ENCODE measurements around the gene AP2M1. TPM values are rescaled to one million over a fixed set of nuclear protein-coding genes. Genes with fewer than 3 reads are reported as not detected.

Gene AP2M1
- polyA plus RNA-seq, 2 of the 4 experiments (the other 2 are of a cell fraction) = 274 to 298 TPM

DNA sequence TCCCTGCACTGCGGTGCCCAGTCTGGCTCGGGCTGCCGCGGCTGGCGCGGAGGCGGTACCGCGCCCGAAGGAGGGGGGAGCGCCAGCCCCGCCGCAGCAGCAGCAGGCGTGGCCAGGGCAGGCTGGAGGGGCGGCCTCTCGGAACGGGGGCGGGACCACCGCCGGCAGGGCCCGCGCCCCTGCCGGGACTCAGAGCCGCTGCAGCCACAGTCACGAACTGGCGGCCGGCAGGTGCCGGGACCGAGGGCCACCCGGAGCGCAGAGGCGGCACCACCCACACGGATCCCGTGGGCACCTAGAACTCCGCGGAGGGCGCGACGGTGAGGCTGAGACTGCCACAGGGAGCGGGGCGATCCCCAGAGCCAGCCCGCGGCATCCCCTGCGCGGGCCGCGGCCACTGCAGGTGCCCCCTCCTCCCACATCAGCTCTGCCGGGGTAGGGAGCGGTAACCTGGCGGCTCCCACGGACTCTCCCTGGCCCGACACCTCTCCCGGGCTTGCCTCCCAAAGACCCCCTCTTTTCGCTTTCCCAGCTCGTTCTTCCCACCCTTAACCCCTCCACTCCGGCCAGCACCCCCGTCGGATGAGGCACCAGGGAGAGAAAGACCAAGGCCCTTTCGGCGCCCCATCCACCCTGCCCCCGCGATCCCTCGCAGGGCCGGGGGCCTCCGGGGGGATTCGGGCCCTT, 54.9 kb downstream of the AP2M1 start, which contains the start of gene VWA5B2:
Gene VWA5B2 (plus strand): TSS at position 192 of the 687 bp plus-strand sequence. CDS start 944 bp downstream, outside the sequence.
- POLR2A ChIA-PET = no interaction called here
- Histone ChIP-seq H3K4me1 (peaks cover 6% of the 10 kb centered on the region; the same call in 2 of the 3 replicates), H3K4me3 (peak within 1 kb of the TSS; percentile 59), H3K27ac (peak within 1 kb of the TSS; percentile 46 to 76; a peak in 4 of 6 replicates), H3K9me3 (no peaks in the 10 kb centered on the region), H3K4me2 (peak within 1 kb of the TSS; percentile 96)
- DNase-seq (ENCODE audit: low read depth in 1 of 2, low spot score in 1 of 2) (peak; percentile 57 to 80), FAIRE-seq (no peak), ATAC-seq (peak; percentile 80 to 94)
- TF ChIP-seq, protein P1, sequence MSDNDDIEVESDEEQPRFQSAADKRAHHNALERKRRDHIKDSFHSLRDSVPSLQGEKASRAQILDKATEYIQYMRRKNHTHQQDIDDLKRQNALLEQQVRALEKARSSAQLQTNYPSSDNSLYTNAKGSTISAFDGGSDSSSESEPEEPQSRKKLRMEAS (IDR thresholded peaks at IDR 0.05) = 0 out of 2 replicates have a peak, but pooled peaks have one; percentile 20
- TF ChIP-seq NR3C1 (IDR thresholded peaks at IDR 0.05) (no peak), RARB (CRISPR knock-in tag; IDR thresholded peaks at IDR 0.05) (no peak)
- CTCF ChIA-PET = interaction anchor here (0.8 to 5.5 kb wide), 8 partner anchors 9 to 84 kb away, joined by 4 to 44 read pairs (median 6); partner anchors contain the start of genes ALG3 and EEF1AKMT4
- WGBS (ENCODE audit: missing lambda C conversion rate) = under 1% methylated on average over 24 of the region's 66 CpGs

DNA sequence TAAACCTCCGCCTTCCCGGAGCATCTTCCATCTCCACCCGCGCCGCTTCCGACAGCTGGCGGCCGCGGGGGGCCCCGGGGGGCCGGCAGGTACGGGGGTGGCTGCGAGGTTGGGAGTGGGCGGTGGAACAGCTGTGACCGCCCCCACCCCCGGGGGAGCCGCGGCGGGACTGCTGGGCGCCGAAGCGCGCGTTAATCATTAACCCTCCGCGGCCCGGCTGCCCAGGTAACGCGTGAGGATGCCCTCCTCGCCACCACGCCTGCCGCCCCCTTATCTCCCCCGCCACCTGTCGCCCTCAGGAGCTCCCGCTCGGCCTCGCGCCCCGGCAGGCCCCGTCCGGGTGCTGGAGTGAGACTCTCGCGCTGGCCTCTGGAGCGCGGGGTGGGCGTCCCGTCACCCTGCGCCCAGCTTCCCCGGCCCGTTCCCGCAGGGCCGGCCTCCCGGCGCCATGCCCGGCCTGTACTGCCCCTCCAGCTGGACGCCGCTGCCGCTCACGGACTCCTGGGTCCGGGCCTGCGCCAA, 55.5 kb downstream of the AP2M1 start:
- WGBS (ENCODE audit: missing lambda C conversion rate) = 0% methylated on average over 12 of the region's 61 CpGs
- Histone ChIP-seq H3K4me2 (peak overlapping the region; percentile 96), H3K9me3 (no peaks in the 10 kb centered on the region), H3K4me1 (peaks cover 7% of the 10 kb centered on the region; the same call in 2 of the 3 replicates), H3K27ac (peak overlapping the region; percentile 46 to 76; a peak in 4 of 6 replicates), H3K4me3 (peak overlapping the region; percentile 59)
- FAIRE-seq (no peak), DNase-seq (ENCODE audit: low read depth in 1 of 2, low spot score in 1 of 2) (no peak), ATAC-seq (peak in 1 of 2 experiments; percentile 28; a peak in 3 of 6 replicates)
- TF ChIP-seq RCOR1 (IDR thresholded peaks at IDR 0.05; ENCODE audit: low read depth, low read length) (no peak), RNF2 (IDR thresholded peaks at IDR 0.05; ENCODE audit: borderline replicate concordance, low read depth) (0 out of 2 replicates have a peak, but pooled peaks have one; percentile 34)
- CTCF ChIA-PET = interaction anchor here (0.8 to 5.5 kb wide), 6 partner anchors 8 to 85 kb away, joined by 3 to 44 read pairs (median 4); partner anchors contain the start of gene EEF1AKMT4
- POLR2A ChIA-PET = no interaction called here

DNA sequence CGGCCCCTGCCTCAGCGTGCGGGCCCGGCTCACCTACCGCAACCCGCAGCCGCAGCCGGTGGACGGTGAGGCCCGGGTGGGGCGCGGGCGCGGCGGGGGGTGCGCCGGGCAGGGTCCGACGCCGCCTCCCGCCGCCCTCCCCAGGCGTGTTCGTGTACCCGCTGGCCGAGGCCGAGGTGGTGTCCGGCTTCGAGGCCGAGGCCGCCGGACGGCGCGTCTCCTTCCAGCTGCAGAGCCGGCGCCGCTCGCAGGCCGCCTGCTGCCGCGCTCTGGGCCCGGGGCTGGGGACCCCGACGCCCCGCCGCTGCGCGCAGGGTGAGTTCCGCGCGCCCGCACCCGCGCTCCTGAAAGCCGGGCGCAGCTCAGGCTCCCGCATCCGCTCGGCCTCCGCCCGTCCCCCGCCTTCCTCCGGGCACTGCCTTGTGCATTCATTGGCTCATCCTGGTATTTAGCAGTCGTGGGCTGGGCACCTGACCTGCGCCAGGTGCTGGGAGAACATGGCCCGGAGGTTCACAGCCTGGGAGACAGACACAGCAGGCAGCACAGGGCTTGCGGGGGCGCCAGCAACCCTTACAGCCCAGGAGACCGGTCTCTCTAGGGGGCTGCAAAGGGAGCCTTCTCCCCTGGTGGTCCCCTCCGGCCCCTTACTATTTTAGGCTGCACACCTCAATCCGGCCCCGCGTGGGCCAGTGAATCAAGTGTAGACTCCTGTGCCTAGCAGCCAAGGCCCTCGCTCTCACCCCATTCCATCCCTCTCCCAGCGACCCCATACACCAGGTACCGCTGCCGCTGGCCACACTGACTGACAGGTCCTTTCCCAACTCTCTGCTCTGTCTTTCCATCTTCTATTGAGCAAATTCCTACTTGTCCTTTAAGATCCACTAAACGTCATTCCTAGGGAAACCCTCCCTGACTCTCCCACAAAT, 56.2 kb downstream of the AP2M1 start:
- WGBS (ENCODE audit: missing lambda C conversion rate) = 85% methylated on average over 32 of the region's 79 CpGs
- CTCF ChIA-PET = interaction anchor here (0.8 to 5.5 kb wide), 7 partner anchors 8 to 86 kb away, joined by 3 to 44 read pairs (median 4); partner anchors contain the start of gene EEF1AKMT4

DNA sequence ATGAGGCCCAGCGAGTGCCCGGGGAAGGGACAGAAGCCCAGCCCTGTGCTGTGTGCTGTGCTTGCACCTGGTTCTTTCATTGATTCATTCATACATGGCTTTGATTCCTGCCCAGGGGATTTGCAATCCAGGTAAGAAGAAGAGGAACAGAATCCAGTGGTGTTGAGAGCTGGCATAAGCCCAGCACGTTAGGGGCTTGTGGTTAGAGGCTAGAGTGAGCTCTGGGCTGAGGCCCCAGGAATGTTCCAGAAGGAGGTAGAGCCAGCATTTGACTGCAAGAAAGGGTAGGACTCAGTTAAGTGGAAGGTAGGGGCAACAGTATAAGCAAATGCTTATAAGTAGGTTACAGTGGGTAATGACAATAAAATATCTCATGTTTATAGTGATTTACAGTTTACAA, 57.0 kb downstream of the AP2M1 start:
- ATAC-seq = no peak
- peaks cover 7% of the 10 kb centered on the region; the same call in 2 of the 3 replicates for H3K4me1 ChIP-seq
- no peak for DNase-seq (ENCODE audit: low read depth in 1 of 2, low spot score in 1 of 2)
- no peak overlapping the region for H3K27ac ChIP-seq
- H3K4me3 ChIP-seq = no peak overlapping the region
- 92% methylated on average over 3 of the region's 3 CpGs for WGBS (ENCODE audit: missing lambda C conversion rate)
- POLR2A ChIA-PET = no interaction called here
- no peak overlapping the region for H3K4me2 ChIP-seq
- no peaks in the 10 kb centered on the region for H3K9me3 ChIP-seq
- TF ChIP-seq NPAS2 (CRISPR knock-in tag; IDR thresholded peaks at IDR 0.05; ENCODE audit: borderline replicate concordance) = no peak
- no peak for TF ChIP-seq KDM5A (IDR thresholded peaks at IDR 0.05)
- no peak for TF ChIP-seq RNF2 (IDR thresholded peaks at IDR 0.05; ENCODE audit: borderline replicate concordance, low read depth)
- TF ChIP-seq KDM1A (IDR thresholded peaks at IDR 0.05; ENCODE audit: low read depth) = no peak
- TF ChIP-seq HOXA7 (CRISPR knock-in tag; IDR thresholded peaks at IDR 0.05) = no peak
- TF ChIP-seq EHF (CRISPR knock-in tag; IDR thresholded peaks at IDR 0.05) = no peak
- no peak for TF ChIP-seq ESRRA (IDR thresholded peaks at IDR 0.05; ENCODE audit: borderline replicate concordance, low read length)
- no peak for TF ChIP-seq ZFP36 (IDR thresholded peaks at IDR 0.05; ENCODE audit: borderline replicate concordance, partially characterized antibody)
- no peak for TF ChIP-seq CHD2 (IDR thresholded peaks at IDR 0.05; ENCODE audit: low read length, partially characterized antibody)
- no peak for TF ChIP-seq JUNB (IDR thresholded peaks at IDR 0.05)
- no peak for TF ChIP-seq EHMT2 (IDR thresholded peaks at IDR 0.05; ENCODE audit: low read depth)
- TF ChIP-seq, protein P2, sequence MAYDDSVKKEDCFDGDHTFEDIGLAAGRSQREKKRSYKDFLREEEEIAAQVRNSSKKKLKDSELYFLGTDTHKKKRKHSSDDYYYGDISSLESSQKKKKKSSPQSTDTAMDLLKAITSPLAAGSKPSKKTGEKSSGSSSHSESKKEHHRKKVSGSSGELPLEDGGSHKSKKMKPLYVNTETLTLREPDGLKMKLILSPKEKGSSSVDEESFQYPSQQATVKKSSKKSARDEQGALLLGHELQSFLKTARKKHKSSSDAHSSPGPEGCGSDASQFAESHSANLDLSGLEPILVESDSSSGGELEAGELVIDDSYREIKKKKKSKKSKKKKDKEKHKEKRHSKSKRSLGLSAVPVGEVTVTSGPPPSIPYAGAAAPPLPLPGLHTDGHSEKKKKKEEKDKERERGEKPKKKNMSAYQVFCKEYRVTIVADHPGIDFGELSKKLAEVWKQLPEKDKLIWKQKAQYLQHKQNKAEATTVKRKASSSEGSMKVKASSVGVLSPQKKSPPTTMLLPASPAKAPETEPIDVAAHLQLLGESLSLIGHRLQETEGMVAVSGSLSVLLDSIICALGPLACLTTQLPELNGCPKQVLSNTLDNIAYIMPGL (CRISPR knock-in tag; IDR thresholded peaks at IDR 0.05; ENCODE audit: borderline replicate concordance) = no peak
- FAIRE-seq = no peak
- CTCF ChIA-PET = interaction anchor here (1.4 to 1.9 kb wide), 2 partner anchors 18 to 55 kb away, joined by 3 to 7 read pairs; partner anchors contain the start of gene EEF1AKMT4

More for the DNA sequence above, 56.2 kb downstream of the AP2M1 start:
- DNase-seq (ENCODE audit: low read depth in 1 of 2, low spot score in 1 of 2) = no peak
- Histone ChIP-seq H3K4me2 (peak overlapping the region; percentile 96), H3K4me1 (peaks cover 7% of the 10 kb centered on the region; the same call in 2 of the 3 replicates), H3K9me3 (no peaks in the 10 kb centered on the region), H3K4me3 (peak overlapping the region; percentile 59), H3K27ac (peak overlapping the region in 1 of 2 experiments; percentile 76; a peak in 3 of 6 replicates)
- no peak for FAIRE-seq
- TF ChIP-seq NFE2L2 (conservative IDR thresholded peaks at IDR 0.05; ENCODE audit: low read length) (no peak), HOXA7 (CRISPR knock-in tag; IDR thresholded peaks at IDR 0.05) (no peak), FOXS1 (CRISPR knock-in tag; IDR thresholded peaks at IDR 0.05) (no peak), ZC3H11A (IDR thresholded peaks at IDR 0.05) (no peak), GATA3 (IDR thresholded peaks at IDR 0.05; ENCODE audit: borderline replicate concordance) (no peak), POLR2AphosphoS2 (conservative IDR thresholded peaks at IDR 0.05; ENCODE audit: low read length) (no peak)
- TF ChIP-seq, protein P2 (CRISPR knock-in tag; IDR thresholded peaks at IDR 0.05; ENCODE audit: borderline replicate concordance) = no peak
- POLR2A ChIA-PET = no interaction called here
- ATAC-seq = no peak
